ENCODE measurements around the gene ANO1. TPM values are rescaled to one million over a fixed set of nuclear protein-coding genes. Genes with fewer than 3 reads are reported as not detected.
"Not testable (repeated sequence)": the region's sequence is repeated elsewhere in the genome, so short reads cannot be mapped to it uniquely, and the experiment has no call there.

ANO1 gene
- total RNA-seq = not detected

DNA sequence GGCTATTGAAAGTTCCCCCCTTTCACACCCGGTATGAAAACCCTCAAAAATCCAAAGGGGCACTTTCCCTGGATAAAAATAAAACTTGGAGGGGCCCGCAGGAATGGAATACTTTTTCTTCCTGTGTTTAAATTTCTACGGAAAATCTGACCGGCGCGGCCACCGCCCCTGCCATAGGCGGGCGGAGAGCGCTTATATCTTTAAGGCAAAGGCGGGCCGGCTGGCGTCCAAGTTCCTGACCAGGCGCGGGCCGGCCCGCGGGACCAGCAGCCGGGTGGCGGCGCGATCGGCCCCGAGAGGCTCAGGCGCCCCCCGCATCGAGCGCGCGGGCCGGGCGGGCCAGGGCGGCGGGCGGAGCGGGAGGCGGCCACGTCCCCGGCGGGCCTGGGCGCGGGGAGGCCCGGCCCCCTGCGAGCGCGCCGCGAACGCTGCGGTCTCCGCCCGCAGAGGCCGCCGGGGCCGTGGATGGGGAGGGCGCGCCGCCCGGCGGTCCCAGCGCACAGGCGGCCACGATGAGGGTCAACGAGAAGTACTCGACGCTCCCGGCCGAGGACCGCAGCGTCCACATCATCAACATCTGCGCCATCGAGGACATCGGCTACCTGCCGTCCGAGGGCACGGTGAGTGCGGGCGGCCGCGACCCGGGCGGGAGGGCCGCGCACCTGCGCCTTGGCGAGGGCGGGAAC lies at the start of gene ANO1:
TSS of gene ANO1 (plus strand) at position 223 of the 686 bp plus-strand sequence. CDS start at position 513, 290 bp downstream.
- Mint-ChIP-seq H3K4me3 (no peak within 1 kb of the TSS), H3K4me1 (peaks cover 3% of the 10 kb centered on the region), H3K9me3 (no peaks in the 10 kb centered on the region), H3K36me3 (no peaks in the 10 kb centered on the region), H3K27ac (no peak within 1 kb of the TSS), H3K27me3 (peaks cover 46% of the 10 kb centered on the region)
- POLR2A ChIA-PET = no interaction called here
- ATAC-seq (ENCODE audit: low read depth) (no peak), DNase-seq (no peak)

DNA sequence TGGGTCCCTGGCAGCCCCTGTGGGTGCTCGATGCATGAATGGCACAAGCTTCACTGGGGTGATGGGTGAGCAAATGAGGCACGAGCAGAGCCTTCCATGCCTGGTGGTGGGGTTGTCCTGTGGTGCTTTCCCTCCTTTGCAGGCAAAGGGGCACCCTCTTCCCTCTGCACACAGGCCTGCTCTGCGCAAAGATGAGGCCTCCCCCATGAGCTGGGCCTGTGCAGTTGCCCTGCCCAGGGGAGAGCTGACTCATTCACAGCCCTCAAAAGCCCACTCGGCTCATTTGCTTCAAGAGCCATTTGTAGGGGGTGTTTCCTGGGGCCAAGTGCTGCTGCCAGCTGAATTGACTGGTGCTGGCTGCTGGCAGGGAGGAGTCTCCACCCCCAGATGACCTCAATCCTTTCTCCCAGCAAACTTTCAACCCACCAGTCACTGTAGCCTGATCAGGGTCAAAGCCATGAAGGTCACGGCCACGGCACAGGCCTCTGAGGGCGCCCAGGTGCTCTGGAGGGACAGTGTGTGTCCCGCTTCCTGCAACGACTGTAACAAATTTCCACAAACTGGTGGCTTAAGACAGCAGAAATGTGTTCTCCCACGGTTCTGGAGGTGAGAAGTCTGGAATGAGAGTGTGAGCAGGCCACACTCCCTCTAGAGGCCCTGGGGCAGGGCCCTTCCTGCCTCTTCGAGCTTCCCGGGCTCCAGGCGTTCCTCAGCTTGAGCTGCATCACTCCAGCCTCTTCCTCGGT lies 48.8 kb upstream of the ANO1 start:
- Mint-ChIP-seq H3K27ac (no peak overlapping the region), H3K4me1 (no peaks in the 10 kb centered on the region), H3K4me3 (no peak overlapping the region), H3K36me3 (no peaks in the 10 kb centered on the region), H3K9me3 (no peaks in the 10 kb centered on the region), H3K27me3 (no peaks in the 10 kb centered on the region)
- DNase-seq = no peak
- POLR2A ChIA-PET = no interaction called here
- no peak for ATAC-seq (ENCODE audit: low read depth)

- no peak for ATAC-seq (ENCODE audit: low read depth)
- POLR2A ChIA-PET = no interaction called here
Measured at GRCh38 chr11:70029861-70030380, 48.2 kb upstream of the ANO1 start.

GRCh38 chr11:70030412-70030811 lies 47.7 kb upstream of the ANO1 start:
- Mint-ChIP-seq H3K27ac (no peak overlapping the region), H3K27me3 (no peaks in the 10 kb centered on the region), H3K4me1 (no peaks in the 10 kb centered on the region), H3K4me3 (no peak overlapping the region), H3K36me3 (no peaks in the 10 kb centered on the region), H3K9me3 (no peaks in the 10 kb centered on the region)
- DNase-seq (no peak), ATAC-seq (ENCODE audit: low read depth) (no peak)
- POLR2A ChIA-PET = no interaction called here

More at GRCh38 chr11:70029861-70030380, 48.2 kb upstream of the ANO1 start:
- Mint-ChIP-seq H3K27ac (no peak overlapping the region), H3K4me1 (no peaks in the 10 kb centered on the region), H3K4me3 (no peak overlapping the region), H3K27me3 (no peaks in the 10 kb centered on the region), H3K36me3 (no peaks in the 10 kb centered on the region), H3K9me3 (no peaks in the 10 kb centered on the region)
- no peak for DNase-seq

- no peaks in the 10 kb centered on the region for H3K27me3 Mint-ChIP-seq
- no peaks in the 10 kb centered on the region for H3K36me3 Mint-ChIP-seq
- no peak for ATAC-seq (ENCODE audit: low read depth)
- H3K9me3 Mint-ChIP-seq = peaks cover 1% of the 10 kb centered on the region
- no peak overlapping the region for H3K4me3 Mint-ChIP-seq
- POLR2A ChIA-PET = no interaction called here
- no peak overlapping the region for H3K27ac Mint-ChIP-seq
- no peak for DNase-seq
- H3K4me1 Mint-ChIP-seq = no peaks in the 10 kb centered on the region
Measured at GRCh38 chr11:70031631-70032469, 46.3 kb upstream of the ANO1 start.

GRCh38 chr11:70032470-70032795 lies 45.7 kb upstream of the ANO1 start:
- H3K4me3 Mint-ChIP-seq = no peak overlapping the region
- ATAC-seq (ENCODE audit: low read depth) = no peak
- no peak overlapping the region for H3K27ac Mint-ChIP-seq
- POLR2A ChIA-PET = no interaction called here
- no peaks in the 10 kb centered on the region for H3K4me1 Mint-ChIP-seq
- no peak for DNase-seq
- H3K9me3 Mint-ChIP-seq = peaks cover 1% of the 10 kb centered on the region
- peaks cover 2% of the 10 kb centered on the region for H3K27me3 Mint-ChIP-seq
- H3K36me3 Mint-ChIP-seq = no peaks in the 10 kb centered on the region

DNA sequence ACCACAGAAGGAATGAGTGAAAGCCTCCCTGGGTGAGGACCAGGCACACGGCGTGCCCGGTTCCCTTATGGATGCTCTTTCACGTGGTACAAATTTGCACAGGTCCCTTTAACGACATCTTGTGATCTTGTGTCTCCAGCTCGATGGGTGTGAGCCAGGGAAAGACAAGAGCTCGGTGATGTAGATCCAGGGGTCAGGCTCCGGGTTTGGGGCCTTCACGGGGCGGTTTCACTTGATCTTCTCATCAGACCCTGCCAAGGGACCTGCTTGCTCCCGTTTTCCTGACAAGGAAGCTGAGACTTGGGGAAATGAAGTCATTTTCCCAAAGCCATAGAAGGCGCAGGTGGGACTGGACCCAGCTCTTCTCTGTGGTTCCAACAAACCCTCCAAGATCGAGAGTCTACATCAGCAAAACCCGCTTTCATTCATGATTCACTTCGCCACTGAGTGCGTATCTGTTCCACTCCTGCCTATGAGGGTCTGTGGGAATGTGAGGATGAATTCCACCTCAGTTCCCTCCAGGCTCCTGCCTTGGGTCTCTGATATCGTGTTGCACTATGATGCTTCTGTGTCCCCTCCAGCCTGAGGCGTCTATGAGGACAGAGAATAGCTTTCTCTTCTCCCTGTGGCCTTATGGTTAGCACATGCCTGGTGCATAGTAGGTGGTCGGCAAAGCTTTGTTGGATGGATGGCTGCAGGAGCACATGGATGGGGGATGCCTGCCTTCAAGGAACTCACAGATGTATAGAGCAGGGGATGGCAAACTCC lies 45.0 kb upstream of the ANO1 start:
- H3K4me1 Mint-ChIP-seq = no peaks in the 10 kb centered on the region
- no peak for ATAC-seq (ENCODE audit: low read depth)

DNA sequence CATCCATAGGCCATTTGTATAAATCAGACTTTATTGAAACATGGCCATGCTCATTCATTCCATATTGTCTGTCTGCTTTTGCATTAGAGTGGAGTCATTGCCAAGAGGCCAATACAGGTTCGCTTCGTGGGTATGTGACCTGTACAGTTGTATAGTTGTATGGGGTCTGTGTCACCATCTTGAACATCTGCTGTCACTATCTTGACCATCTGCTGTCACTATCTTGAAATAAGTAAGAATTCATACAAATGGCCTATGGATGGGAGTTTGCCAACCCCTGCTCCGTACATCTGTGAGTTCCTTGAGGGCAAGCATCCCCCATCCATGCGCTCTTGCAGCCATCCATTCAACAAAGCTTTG lies 44.4 kb upstream of the ANO1 start:
- DNase-seq (no peak), ATAC-seq (ENCODE audit: low read depth) (no peak)
- H3K27me3 Mint-ChIP-seq = peaks cover 2% of the 10 kb centered on the region
- no peaks in the 10 kb centered on the region for H3K4me1 Mint-ChIP-seq
- no peaks in the 10 kb centered on the region for H3K36me3 Mint-ChIP-seq
- POLR2A ChIA-PET = no interaction called here
- no peak overlapping the region for H3K4me3 Mint-ChIP-seq
- H3K27ac Mint-ChIP-seq = no peak overlapping the region
- peaks cover 6% of the 10 kb centered on the region for H3K9me3 Mint-ChIP-seq

More for the DNA sequence above, 45.0 kb upstream of the ANO1 start:
- Mint-ChIP-seq H3K9me3 (peaks cover 2% of the 10 kb centered on the region), H3K27me3 (peaks cover 2% of the 10 kb centered on the region), H3K36me3 (no peaks in the 10 kb centered on the region), H3K27ac (no peak overlapping the region), H3K4me3 (no peak overlapping the region)
- no peak for DNase-seq
- POLR2A ChIA-PET = no interaction called here

DNA sequence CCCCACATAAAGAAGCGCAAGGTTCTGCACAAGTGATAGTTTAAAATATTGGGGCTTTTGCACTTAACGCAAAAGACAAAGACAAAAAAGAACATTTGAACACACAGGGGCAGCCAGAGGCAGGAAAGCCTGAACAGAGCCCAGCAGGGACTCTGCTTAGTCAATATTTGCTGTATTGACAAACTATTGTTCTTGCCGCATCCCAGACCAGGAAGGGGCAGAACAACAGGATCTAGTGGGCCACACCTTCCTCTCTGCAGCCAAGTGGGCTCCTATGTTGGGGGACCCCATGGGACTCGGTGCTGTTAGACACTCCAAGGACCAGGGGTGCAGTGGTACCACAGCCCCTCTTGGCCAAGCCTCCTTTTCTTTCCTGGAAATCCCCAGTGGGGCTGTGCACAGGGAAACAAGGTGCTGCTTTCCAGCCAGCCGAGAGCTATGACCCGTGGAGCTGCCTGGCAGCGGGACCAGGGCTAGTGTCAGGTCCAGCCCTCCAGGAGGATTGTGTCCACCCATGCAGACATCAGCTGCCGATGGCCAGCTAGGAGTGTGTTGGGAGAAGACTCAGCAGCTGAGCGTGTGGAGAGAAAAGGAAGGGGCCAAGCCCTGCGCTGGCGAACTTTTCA lies 43.3 kb upstream of the ANO1 start:
- ATAC-seq (ENCODE audit: low read depth) = no peak
- Mint-ChIP-seq H3K9me3 (peaks cover 11% of the 10 kb centered on the region), H3K36me3 (no peaks in the 10 kb centered on the region), H3K4me3 (no peak overlapping the region), H3K27me3 (peaks cover 4% of the 10 kb centered on the region), H3K4me1 (no peaks in the 10 kb centered on the region), H3K27ac (no peak overlapping the region)
- no peak for DNase-seq
- POLR2A ChIA-PET = no interaction called here

GRCh38 chr11:70035665-70036064 lies 42.5 kb upstream of the ANO1 start:
- POLR2A ChIA-PET; H3K4me3 Mint-ChIP-seq; ATAC-seq (ENCODE audit: low read depth); H3K27ac Mint-ChIP-seq; DNase-seq; H3K27me3 Mint-ChIP-seq; H3K4me1 Mint-ChIP-seq; H3K36me3 Mint-ChIP-seq: not testable (repeated sequence)
- H3K9me3 Mint-ChIP-seq = peaks cover 11% of the 10 kb centered on the region

DNA sequence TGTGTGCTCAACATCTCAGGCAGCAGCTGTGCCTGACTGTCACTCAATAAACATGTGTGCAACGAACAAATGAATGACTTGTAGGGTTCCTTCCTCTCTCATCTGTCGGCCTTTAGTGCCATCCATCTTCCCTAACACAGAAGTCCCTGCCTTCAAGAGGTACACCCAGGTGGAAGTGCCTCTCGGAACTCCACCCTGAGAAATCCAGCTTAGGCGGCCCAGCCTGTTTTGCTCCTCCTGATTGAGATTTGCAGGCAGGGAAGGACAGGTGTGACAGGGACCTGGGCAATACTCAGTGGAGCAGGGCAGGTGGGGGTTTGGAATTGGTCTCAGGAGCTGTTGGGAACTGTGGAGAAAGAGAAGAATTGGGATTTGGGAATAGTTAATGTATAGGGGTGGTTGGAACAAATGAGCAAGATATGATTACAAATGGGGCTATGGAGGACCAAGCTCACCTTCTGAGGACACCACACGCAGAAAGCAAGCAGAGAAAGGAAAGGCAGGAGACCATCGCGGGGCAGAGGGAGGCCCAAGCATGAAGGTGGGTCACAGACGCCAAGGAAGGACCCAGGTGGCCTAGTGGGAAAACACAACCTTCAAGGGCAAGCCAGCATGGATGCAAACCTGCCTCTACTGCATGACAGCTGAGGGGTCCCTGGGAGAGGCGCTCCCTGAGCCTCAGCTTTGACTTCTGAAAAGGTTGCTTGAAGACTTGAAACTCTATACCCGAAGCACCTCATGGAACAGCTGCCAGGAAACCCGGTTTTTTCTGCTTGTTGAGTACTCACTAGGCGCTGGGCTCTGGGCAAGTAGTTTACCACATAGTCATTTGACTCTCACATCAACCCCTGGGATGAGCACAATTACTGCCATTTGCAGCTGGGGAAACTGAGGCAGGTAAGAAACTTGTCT lies 40.9 kb upstream of the ANO1 start:
- no peak overlapping the region for H3K4me3 Mint-ChIP-seq
- DNase-seq (no peak), ATAC-seq (ENCODE audit: low read depth) (no peak)
- no peak overlapping the region for H3K27ac Mint-ChIP-seq
- peaks cover 6% of the 10 kb centered on the region for H3K27me3 Mint-ChIP-seq
- H3K4me1 Mint-ChIP-seq = no peaks in the 10 kb centered on the region
- peaks cover 14% of the 10 kb centered on the region for H3K9me3 Mint-ChIP-seq
- POLR2A ChIA-PET = no interaction called here
- no peaks in the 10 kb centered on the region for H3K36me3 Mint-ChIP-seq

Measured in activated naive CD8-positive, alpha-beta T cell treated with anti-CD3 and anti-CD28 coated beads, Interleukin-2, amount 10 ng/mL, durations not matched to agents 7 days and 5 days (primary cell).